Testis (tissue), 3 donors: ENCODE measurements around the gene MYRF. TPM values are rescaled to one million over a fixed set of nuclear protein-coding genes. Genes with fewer than 3 reads are reported as not detected.

Experiments used
- DNase-seq: peaks from one replicate; pipeline ENCODE4 v3.0.0-alpha.2; 2019
- H3K27ac ChIP-seq, 2 donors: fragments of 200-600 bp; sonication (generic); one replicate each; pipeline ENCODE4 v1.5.1; 2019
- H3K27me3 ChIP-seq: fragments of 200-600 bp; sonication (generic); one replicate; pipeline ENCODE4 v1.5.1; 2019
- H3K36me3 ChIP-seq: fragments of 200-600 bp; sonication (generic); one replicate; pipeline ENCODE4 v1.5.1; 2017; ENCODE audit warnings: low read depth; ENCODE audit errors: missing control alignments
- H3K4me1 ChIP-seq: fragments of 200-600 bp; sonication (generic); one replicate; pipeline ENCODE4 v1.5.1; 2019
- H3K4me3 ChIP-seq, 2 donors: fragments of 200-600 bp; sonication (generic); one replicate each; pipeline ENCODE4 v1.5.1; 2017 to 2019
- H3K9me3 ChIP-seq: fragments of 200-600 bp; sonication (generic); one replicate; pipeline ENCODE4 v1.5.1; 2017
- POLR2A ChIP-seq: fragments of 450-650 bp; IDR thresholded peaks from one replicate; pipeline ENCODE4 v1.6.1; 2017; ENCODE audit warnings: antibody characterized with exemption, mild to moderate bottlenecking, moderate library complexity
- WGBS, 2 donors: methylation state at CpG; one replicate each; pipeline ENCODE4 v1.1.5; 2018; 5-methylcytosine and 5-hydroxymethylcytosine counted together
- intact Hi-C: fragments of 100-400 bp; cut with DNase I; formaldehyde crosslinking; loops from one replicate; pipeline ENCODE4 v1.15.1; 2023; ENCODE audit warnings: low total_unique reads
- polyA plus RNA-seq: library from polyadenylated mRNA; stranded (reverse); fragments of 350-450 nt; fragmentation: Illumina TruSeq; extraction: RNeasy Lipid Tissue Mini Kit (QIAGEN cat#74804); gene quantifications from one replicate; pipeline ENCODE4 v1.2.3, GENCODE V29; 2014; ENCODE audit warnings: low read depth, low replicate concordance; ENCODE audit not compliant: insufficient read depth
- total RNA-seq, 2 donors: library from RNA; depleted of rRNA; stranded (reverse); fragments of >200 nt; gene quantifications; one replicate each; pipeline ENCODE4 v1.2.3, GENCODE V29; 2016
- TF ChIP-seq, protein P1 (sequence below), 3 experiments: fragments of 450-650 bp in 2 of 3; fragments of 200-600 bp in 1 of 3; sonication (generic) in 1 of 3; IDR thresholded peaks; one replicate each; pipeline ENCODE4 v1.5.1; 2016 to 2019; ENCODE audit warnings: antibody characterized with exemption in 3 of 3, mild to moderate bottlenecking in 2 of 3, moderate library complexity in 1 of 3

The MYRF gene
- total and polyA plus RNA-seq, 3 donors from 2014 or later = 9.2 to 15.2 (median 10.7) TPM

DNA sequence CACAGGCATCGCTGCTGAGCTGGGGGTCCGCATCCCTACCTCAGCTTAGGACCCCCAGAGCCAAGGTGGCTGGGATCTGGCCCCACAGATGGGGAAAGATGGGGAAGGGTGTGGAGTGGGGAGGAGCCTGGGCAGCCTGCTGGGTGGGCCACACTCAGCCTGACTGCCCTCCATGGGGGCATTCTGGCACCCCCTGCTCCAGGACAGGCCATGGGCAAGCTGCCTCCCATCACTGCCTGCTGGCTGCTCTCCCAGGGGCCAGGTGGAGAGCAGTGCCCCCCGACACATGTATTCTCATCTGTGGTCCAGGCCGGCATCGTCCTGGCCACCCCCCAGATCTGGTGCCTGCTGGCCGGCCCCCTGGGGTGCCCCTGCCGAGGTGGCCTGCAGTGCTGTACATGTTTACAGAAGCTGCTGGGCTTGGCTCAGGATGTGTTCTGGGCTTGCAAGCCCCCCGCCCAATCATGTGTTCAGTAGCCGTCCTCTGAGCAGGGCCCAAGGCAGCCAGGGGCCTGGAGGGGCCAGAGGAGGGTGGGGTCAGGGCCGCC, 7.8 kb upstream of the MYRF start:
- Histone ChIP-seq H3K4me3 (no peak overlapping the region), H3K4me1 (peaks cover 24% of the 10 kb centered on the region), H3K27me3 (no peaks in the 10 kb centered on the region), H3K27ac (peak overlapping the region; percentile 64 to 79), H3K9me3 (no peaks in the 10 kb centered on the region), H3K36me3 (no peaks in the 10 kb centered on the region)
- WGBS, 2 donors = 81% methylated on average over 10 of the region's 10 CpGs; no CpG with 5 or more reads in 1 of the 2 donors
- TF ChIP-seq POLR2A = no peak
- no peak for DNase-seq
- intact Hi-C loops = no loop called here

DNA sequence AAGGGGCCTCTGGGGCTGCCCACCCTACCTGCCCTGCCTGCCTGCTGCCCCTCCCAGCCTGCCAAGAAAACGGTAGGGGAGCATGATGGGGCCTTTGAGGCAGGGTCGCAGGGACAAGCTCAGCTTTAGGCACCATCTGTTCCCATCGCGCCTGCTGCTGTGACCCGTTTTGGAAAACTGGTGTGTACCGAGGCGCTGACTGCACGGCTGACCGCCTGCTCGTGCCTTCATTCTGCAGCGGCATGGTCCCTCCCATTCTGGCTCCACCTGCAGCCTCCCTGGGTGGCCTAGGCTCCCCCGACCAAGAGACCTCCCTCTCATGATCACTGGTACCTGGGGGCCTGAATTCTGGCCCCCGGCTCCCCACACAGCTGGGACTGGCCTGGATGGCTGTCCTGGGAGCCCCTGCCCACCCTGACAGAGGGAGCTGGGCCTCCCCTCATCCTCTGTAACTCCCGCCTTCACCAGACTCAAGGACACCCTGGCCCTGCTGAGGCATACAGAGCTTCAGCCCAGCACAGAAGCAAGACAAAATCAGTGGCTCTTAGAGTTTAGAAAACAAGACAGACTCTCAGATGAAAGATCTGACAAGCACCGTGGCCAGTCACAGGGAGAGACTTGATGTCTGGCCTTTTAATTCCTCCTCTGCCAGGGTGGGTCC, 6.5 kb upstream of the MYRF start:
- H3K9me3 ChIP-seq = no peaks in the 10 kb centered on the region
- no peak for TF ChIP-seq POLR2A
- TF ChIP-seq, protein P1, sequence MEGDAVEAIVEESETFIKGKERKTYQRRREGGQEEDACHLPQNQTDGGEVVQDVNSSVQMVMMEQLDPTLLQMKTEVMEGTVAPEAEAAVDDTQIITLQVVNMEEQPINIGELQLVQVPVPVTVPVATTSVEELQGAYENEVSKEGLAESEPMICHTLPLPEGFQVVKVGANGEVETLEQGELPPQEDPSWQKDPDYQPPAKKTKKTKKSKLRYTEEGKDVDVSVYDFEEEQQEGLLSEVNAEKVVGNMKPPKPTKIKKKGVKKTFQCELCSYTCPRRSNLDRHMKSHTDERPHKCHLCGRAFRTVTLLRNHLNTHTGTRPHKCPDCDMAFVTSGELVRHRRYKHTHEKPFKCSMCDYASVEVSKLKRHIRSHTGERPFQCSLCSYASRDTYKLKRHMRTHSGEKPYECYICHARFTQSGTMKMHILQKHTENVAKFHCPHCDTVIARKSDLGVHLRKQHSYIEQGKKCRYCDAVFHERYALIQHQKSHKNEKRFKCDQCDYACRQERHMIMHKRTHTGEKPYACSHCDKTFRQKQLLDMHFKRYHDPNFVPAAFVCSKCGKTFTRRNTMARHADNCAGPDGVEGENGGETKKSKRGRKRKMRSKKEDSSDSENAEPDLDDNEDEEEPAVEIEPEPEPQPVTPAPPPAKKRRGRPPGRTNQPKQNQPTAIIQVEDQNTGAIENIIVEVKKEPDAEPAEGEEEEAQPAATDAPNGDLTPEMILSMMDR (IDR thresholded peaks at IDR 0.05) = no peak
- intact Hi-C loops = no loop called here
- H3K27me3 ChIP-seq = no peaks in the 10 kb centered on the region
- WGBS, 2 donors = 47 to 52% methylated on average over 3 to 15 of the region's 15 CpGs
- no peaks in the 10 kb centered on the region for H3K36me3 ChIP-seq
- H3K4me3 ChIP-seq = no peak overlapping the region
- H3K27ac ChIP-seq = peak overlapping the region; percentile 64 to 79
- DNase-seq = peak; percentile 69
- peaks cover 24% of the 10 kb centered on the region for H3K4me1 ChIP-seq

DNA sequence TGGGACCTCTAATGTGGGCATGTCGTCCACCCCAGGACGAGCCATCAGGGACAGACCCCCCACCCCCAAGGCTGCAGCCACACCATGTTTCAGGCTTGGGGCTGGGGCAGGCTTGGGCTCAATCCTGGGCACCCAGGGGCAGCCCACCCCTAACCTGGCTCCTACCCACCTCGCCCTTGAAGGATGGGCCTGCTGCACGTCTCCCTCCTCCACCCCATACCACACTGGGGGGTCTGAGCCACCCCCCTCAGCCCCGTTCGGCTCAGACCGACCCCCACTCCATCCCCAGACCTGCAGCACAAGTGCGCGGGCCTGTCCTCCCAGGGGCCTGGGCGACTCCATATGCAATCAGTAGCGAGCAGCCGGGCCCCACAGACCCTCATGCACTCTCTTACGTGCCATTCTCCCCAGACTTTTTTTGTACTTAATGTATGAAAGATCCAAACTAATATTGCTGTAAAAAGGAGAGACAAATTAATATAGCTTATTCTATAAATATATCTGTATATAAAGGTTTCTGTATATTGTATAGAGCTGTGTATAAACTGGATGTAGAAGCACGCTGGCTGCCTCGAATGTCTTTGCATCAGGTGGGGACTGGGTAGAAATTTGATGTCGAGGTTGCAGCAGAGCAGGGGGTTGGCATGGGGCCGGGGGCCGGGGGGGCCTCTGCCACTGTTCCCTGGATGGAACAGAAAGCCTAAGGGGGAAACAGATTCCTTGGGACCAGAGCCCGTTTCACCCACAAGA, 5.8 kb upstream of the MYRF start:
- Histone ChIP-seq H3K27me3 (no peaks in the 10 kb centered on the region), H3K4me3 (no peak overlapping the region), H3K27ac (peak overlapping the region; percentile 64 to 79), H3K36me3 (no peaks in the 10 kb centered on the region), H3K4me1 (peaks cover 24% of the 10 kb centered on the region), H3K9me3 (no peaks in the 10 kb centered on the region)
- WGBS, 2 donors = 68 to 74% methylated on average over 17 to 19 of the region's 19 CpGs
- no peak for TF ChIP-seq POLR2A
- TF ChIP-seq, protein P1 (IDR thresholded peaks at IDR 0.05) = no peak
- DNase-seq = no peak
- intact Hi-C loops = no loop called here

DNA sequence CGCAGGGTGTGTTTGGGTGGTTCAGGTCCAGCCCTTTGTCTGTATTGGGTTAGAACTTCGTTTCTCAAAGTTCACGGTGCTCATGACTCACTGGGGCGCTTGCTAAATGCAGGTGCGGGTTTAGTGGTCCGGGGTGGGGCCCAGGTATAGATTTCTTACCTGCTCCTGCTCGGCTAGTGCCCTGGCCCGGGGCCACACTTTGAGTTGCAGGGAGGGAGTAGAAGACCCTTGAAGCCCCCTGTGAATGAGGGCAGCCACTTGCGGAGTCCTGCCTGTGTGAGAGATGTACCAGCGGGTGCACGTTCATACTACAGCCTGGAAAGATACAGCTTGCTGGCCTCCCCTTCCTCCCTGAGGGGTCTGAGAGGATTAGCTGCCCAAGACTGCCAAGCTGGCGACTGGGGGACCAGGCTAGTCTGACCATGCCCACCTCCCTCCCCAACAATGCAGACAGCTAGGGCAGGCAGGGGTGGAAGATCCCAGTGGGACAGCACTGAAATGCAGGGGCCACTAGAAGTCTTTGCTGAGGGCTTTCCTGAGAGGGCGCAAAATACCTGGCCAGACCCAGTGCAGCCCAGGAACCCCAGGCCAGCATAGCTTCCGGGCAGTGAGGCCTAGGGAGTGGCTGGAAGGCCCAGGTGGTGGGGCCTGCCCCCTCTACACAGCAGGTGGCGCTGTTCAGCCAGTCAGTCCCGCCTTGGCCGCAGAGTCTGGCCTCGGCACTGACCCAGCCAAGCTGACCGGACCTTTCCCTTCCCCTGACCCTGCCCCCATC, 5.1 kb upstream of the MYRF start:
- intact Hi-C loops = no loop called here
- H3K27me3 ChIP-seq = no peaks in the 10 kb centered on the region

More for the DNA sequence above, 5.1 kb upstream of the MYRF start:
- H3K4me3 ChIP-seq = no peak overlapping the region
- peak overlapping the region in 1 of 2 donors; percentile 79 for H3K27ac ChIP-seq
- H3K9me3 ChIP-seq = no peaks in the 10 kb centered on the region
- H3K36me3 ChIP-seq = no peaks in the 10 kb centered on the region
- H3K4me1 ChIP-seq = peaks cover 24% of the 10 kb centered on the region
- WGBS, 2 donors = 54 to 73% methylated on average over 10 to 19 of the region's 19 CpGs
- no peak for TF ChIP-seq POLR2A
- TF ChIP-seq, protein P1 (IDR thresholded peaks at IDR 0.05) = peak; percentile 80 to 91 (median 83)
- peak; percentile 89 for DNase-seq
